Ovary (tissue), 9 donors: ENCODE measurements around the gene YIPF1. TPM values are rescaled to one million over a fixed set of nuclear protein-coding genes. Genes with fewer than 3 reads are reported as not detected.

ENCODE experiments used
- DNase-seq, 5 donors: peaks; one replicate each; pipeline ENCODE4 v3.0.0-alpha.2; 2019 to 2020
- H3K27ac ChIP-seq, 2 donors: fragments of 200-600 bp; one replicate each; pipeline versions ENCODE4 v1.5.1 to v1.8.0; 2019 to 2022
- H3K27me3 ChIP-seq: fragments of 200-600 bp; one replicate; pipeline ENCODE4 v1.8.0; 2022
- H3K36me3 ChIP-seq: fragments of 200-600 bp; sonication (generic); one replicate; pipeline ENCODE4 v1.5.1; 2019
- H3K4me1 ChIP-seq: one replicate; pipeline ENCODE4 v1.8.1; 2013; ENCODE audit warnings: mild to moderate bottlenecking, moderate library complexity; ENCODE audit not compliant: insufficient read depth
- H3K4me3 ChIP-seq: fragments of 200-600 bp; sonication (generic); one replicate; pipeline ENCODE4 v1.5.1; 2017
- H3K9me3 ChIP-seq, 2 donors: fragments of 200-600 bp in 1 of 2; sonication (generic) in 1 of 2; one replicate each; pipeline versions ENCODE4 v1.5.1 to v1.8.1; 2013 to 2019; ENCODE audit warnings: mild to moderate bottlenecking in 1 of 2, moderate library complexity in 1 of 2
- EP300 ChIP-seq: sonication (generic); formaldehyde crosslinking; IDR thresholded peaks from one replicate; pipeline ENCODE4 v1.6.1; 2017; ENCODE audit warnings: antibody characterized with exemption
- POLR2A ChIP-seq: fragments of 450-650 bp; IDR thresholded peaks from one replicate; pipeline ENCODE4 v1.6.1; 2017; ENCODE audit warnings: antibody characterized with exemption, mild to moderate bottlenecking, moderate library complexity
- WGBS, 3 donors: extraction: QIAGEN DNeasy Blood & Tissue Kit in 1 of 3; methylation state at CpG; one replicate each; pipeline versions ENCODE4 v1.1.5 to v1.1.7; 2013 to 2017; 5-methylcytosine and 5-hydroxymethylcytosine counted together
- intact Hi-C, 4 donors: fragments of 100-400 bp; cut with DNase I; formaldehyde crosslinking; loops; one replicate each; pipeline versions ENCODE4 v1.11.0 to v1.15.1; 2022 to 2023
- polyA plus RNA-seq, 2 donors: library from polyadenylated mRNA; stranded (reverse); fragments of 200-250 nt in 1 of 2; fragments of 350-450 nt in 1 of 2; fragmentation: Illumina TruSeq in 1 of 2; extraction: RNeasy Lipid Tissue Mini Kit (QIAGEN cat#74804) in 1 of 2; gene quantifications; one replicate each; pipeline ENCODE4 v1.2.3, GENCODE V29; 2013 to 2014
- total RNA-seq, 7 donors: library from RNA; depleted of rRNA in 2 of 7; stranded (reverse); fragments of >200 nt in 2 of 7; fragmentation: NEBNext Ultra II Directional in 3 of 7; extraction: Animal tissue kit (Norgen Biotek cat#: 25700) in 3 of 7; gene quantifications; one replicate each; pipeline versions ENCODE4 v1.1.0 to v1.2.4, GENCODE V29; 2016 to 2023
- TF ChIP-seq, protein P1 (sequence below), 3 donors: fragments of 450-650 bp in 2 of 3; fragments of 200-600 bp in 1 of 3; IDR thresholded peaks; one replicate each; pipeline versions ENCODE4 v1.5.1 to v1.8.0; 2016 to 2022; ENCODE audit warnings: antibody characterized with exemption in 3 of 3, mild to moderate bottlenecking in 1 of 3
- donor health status: DM: no; HTN: no; CAD: no; lungs with moderate emphysema.
- donor health status: DM: no; HTN: no; CAD: no.
- donor health status: Bipolar disorder and iron deficiency.
- donor health status: DM: yes; HTN: yes; CAD: no.
- donor health status: DM: no; HTN: no; CAD: no.
- donor health status: DM: yes; HTN: yes; CAD: no.

YIPF1 gene
- total and polyA plus RNA-seq, 9 donors, result 11.5 to 47.8 (median 18.3) TPM

DNA sequence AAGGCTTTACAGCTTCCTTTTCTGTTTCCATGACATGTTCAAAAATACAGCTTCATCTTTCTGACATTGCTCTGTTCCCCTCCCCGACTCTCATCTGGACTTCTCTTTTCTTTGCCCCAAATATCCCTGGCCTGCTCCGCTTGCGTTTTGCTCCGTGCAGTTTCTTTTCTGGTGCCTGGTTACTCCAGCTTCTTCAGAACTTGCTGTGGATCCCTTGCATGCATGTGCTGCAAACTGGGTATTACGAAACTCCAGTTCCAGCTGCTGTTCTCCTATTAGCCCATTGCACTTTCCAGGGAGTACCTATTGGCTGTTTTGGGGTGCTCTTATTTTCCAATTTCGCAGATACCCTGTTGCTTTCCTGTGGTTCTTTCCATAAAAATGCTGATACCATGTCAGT lies 41.6 kb downstream of the YIPF1 start:
- Histone ChIP-seq H3K4me3 (no peak overlapping the region), H3K27me3 (no peaks in the 10 kb centered on the region), H3K36me3 (no peaks in the 10 kb centered on the region), H3K9me3 (no peaks in the 10 kb centered on the region), H3K27ac (no peak overlapping the region), H3K4me1 (no peaks in the 10 kb centered on the region)
- no peak for DNase-seq
- intact Hi-C loops, result no loop called here
- TF ChIP-seq, protein P1, sequence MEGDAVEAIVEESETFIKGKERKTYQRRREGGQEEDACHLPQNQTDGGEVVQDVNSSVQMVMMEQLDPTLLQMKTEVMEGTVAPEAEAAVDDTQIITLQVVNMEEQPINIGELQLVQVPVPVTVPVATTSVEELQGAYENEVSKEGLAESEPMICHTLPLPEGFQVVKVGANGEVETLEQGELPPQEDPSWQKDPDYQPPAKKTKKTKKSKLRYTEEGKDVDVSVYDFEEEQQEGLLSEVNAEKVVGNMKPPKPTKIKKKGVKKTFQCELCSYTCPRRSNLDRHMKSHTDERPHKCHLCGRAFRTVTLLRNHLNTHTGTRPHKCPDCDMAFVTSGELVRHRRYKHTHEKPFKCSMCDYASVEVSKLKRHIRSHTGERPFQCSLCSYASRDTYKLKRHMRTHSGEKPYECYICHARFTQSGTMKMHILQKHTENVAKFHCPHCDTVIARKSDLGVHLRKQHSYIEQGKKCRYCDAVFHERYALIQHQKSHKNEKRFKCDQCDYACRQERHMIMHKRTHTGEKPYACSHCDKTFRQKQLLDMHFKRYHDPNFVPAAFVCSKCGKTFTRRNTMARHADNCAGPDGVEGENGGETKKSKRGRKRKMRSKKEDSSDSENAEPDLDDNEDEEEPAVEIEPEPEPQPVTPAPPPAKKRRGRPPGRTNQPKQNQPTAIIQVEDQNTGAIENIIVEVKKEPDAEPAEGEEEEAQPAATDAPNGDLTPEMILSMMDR (IDR thresholded peaks at IDR 0.05), result no peak
- TF ChIP-seq EP300 (no peak), POLR2A (no peak)
- WGBS, 3 donors, result 83 to 92% (median 88%) methylated on average over 6 of the region's 6 CpGs

DNA sequence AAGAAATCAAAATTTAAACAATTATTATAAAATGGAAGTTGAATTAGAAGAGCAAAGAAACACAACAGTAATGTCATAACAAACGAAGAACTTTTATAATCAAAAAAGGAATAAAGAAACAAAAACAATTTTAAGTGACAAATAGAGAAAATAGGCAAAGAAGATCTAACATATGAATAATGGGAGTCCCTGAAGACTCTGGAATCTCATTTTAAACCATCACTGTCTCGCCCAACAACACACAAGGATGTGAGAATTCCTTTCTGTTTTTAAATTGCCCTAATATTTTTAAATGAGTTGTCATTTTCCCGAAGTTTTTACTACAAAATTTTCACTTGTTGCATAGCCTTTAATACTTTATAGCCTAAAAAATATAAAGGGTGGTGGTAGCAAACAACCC lies 47.2 kb downstream of the YIPF1 start:
- TF ChIP-seq, protein P1 (IDR thresholded peaks at IDR 0.05), result no peak
- TF ChIP-seq EP300, result no peak
- no peak for TF ChIP-seq POLR2A
- peaks cover under 1% of the 10 kb centered on the region for H3K4me1 ChIP-seq
- H3K27me3 ChIP-seq, result no peaks in the 10 kb centered on the region
- intact Hi-C loops, result no loop called here
- no peaks in the 10 kb centered on the region for H3K9me3 ChIP-seq
- no peak overlapping the region for H3K27ac ChIP-seq
- H3K4me3 ChIP-seq, result no peak overlapping the region
- no peaks in the 10 kb centered on the region for H3K36me3 ChIP-seq
- WGBS, 3 donors, result 82 to 90% (median 84%) methylated on average over 3 of the region's 3 CpGs
- DNase-seq, result no peak

DNA sequence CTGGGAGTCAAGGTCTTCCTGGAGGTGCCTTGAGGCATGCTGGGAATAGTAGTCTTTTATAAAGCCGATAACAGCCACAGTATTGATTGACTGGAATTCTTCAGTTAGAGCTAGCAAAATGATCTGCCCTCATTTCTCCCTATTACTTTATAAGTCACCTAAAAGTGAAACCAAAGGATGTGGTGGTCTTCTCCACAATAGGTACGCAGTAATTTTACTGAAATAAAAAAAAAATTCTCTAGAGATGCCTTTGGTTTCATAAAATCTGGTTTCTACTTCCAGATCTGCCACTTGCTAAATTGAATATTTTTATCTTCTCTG lies 51.0 kb downstream of the YIPF1 start:
- TF ChIP-seq EP300, result no peak
- TF ChIP-seq POLR2A, result no peak
- TF ChIP-seq, protein P1 (IDR thresholded peaks at IDR 0.05), result no peak
- H3K9me3 ChIP-seq, result no peaks in the 10 kb centered on the region
- peaks cover 3% of the 10 kb centered on the region for H3K4me1 ChIP-seq
- intact Hi-C loops, result no loop called here
- WGBS, 3 donors, result 3 to 9% (median 5%) methylated on average over 2 of the region's 2 CpGs
- no peaks in the 10 kb centered on the region for H3K36me3 ChIP-seq
- peak overlapping the region; percentile 70 for H3K4me3 ChIP-seq
- H3K27me3 ChIP-seq, result no peaks in the 10 kb centered on the region
- no peak for DNase-seq
- peak overlapping the region in 1 of 2 donors; percentile 98 for H3K27ac ChIP-seq

DNA sequence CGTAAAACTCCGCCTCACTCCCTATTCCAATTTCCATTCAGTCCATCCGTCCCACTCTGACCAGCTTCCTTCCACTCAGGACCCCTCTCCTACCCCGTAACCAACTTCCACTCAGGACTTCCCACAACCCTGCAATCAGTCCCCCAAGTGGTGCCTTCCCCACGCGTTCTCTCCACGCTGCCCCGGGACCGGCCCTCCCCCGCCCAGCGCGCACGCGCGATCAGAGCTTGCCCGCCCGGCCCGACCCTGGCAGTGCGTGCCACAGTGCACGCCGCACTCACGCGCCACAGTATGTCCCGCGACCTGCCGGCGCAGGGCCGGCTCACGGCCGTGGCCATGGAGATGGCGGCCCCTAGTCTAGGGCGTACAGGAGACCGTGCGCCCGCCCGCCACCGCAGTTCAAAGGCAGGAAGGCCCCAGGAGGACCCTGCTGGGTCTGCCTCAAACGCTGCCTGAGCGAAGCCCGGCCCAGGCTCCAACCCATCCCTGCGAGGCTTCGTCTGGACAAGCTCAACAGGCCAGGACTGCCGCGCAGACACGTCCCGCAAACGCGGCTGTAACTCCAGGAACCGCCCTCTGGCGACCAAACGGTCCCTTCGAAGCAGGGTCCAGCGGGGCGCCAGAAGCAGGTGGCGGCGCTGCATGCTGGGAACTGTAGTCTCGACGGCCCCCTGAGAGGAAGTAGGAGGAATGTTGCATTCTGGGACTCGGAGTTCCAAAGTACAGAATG lies 51.5 kb downstream of the YIPF1 start, which contains the start of gene NDC1:
Gene NDC1 (minus strand): TSS at position 373 of the 730 bp plus-strand sequence. CDS start 35 bp downstream, at position 338.
- no peak for TF ChIP-seq POLR2A
- no peaks in the 10 kb centered on the region for H3K36me3 ChIP-seq
- no peaks in the 10 kb centered on the region for H3K9me3 ChIP-seq
- intact Hi-C loops, result no loop called here
- no peaks in the 10 kb centered on the region for H3K27me3 ChIP-seq
- peak within 1 kb of the TSS; percentile 61 to 98 for H3K27ac ChIP-seq
- H3K4me1 ChIP-seq, result peaks cover 3% of the 10 kb centered on the region
- WGBS, 3 donors, result 0 to 1% (median 1%) methylated on average over 52 to 59 of the region's 59 CpGs
- H3K4me3 ChIP-seq, result peak within 1 kb of the TSS; percentile 70
- peak; percentile 86 to 91 (median 87) for DNase-seq

DNA sequence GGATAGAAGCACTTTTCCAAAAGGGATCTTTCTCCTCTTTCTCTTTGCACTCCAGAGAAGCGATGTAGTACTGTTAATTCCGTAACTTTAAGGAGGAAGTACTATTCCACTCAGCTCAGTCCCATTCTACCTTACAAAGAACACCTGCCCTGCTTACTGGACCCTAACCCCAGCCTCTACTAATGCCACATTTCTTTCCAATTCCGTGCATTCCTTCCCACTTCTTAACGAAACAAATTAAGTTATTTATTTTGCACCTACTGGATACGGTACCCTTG lies 52.0 kb downstream of the YIPF1 start:
- DNase-seq, result no peak
- Histone ChIP-seq H3K4me1 (peaks cover 3% of the 10 kb centered on the region), H3K36me3 (no peaks in the 10 kb centered on the region), H3K27ac (no peak overlapping the region), H3K9me3 (no peaks in the 10 kb centered on the region), H3K27me3 (no peaks in the 10 kb centered on the region), H3K4me3 (peak overlapping the region; percentile 70)
- WGBS, 3 donors, result 0 to 1% (median 0%) methylated on average over 5 of the region's 5 CpGs
- TF ChIP-seq EP300, result no peak
- TF ChIP-seq, protein P1 (IDR thresholded peaks at IDR 0.05), result no peak
- TF ChIP-seq POLR2A, result no peak
- intact Hi-C loops, result no loop called here
